GM10266 (cell line): ENCODE measurements around the gene IQCB1.
A peak's percentile ranks its signal among the peaks of the same experiment; 100 is the strongest.
"Not testable (repeated sequence)": the region's sequence is repeated elsewhere in the genome, so short reads cannot be mapped to it uniquely, and the experiment has no call there.

Experiments used
- DNase-seq: peaks from one replicate; pipeline ENCODE4 v3.0.0; 2012; ENCODE audit errors: extremely low spot score
- TF ChIP-seq, protein P1 (sequence below): IDR thresholded peaks from 2 replicates; pipeline ENCODE4 v1.5.1; 2012; ENCODE audit warnings: mild to moderate bottlenecking, low read depth; ENCODE audit not compliant: control insufficient read depth, insufficient read depth; ENCODE audit errors: missing control alignments

The IQCB1 gene

DNA sequence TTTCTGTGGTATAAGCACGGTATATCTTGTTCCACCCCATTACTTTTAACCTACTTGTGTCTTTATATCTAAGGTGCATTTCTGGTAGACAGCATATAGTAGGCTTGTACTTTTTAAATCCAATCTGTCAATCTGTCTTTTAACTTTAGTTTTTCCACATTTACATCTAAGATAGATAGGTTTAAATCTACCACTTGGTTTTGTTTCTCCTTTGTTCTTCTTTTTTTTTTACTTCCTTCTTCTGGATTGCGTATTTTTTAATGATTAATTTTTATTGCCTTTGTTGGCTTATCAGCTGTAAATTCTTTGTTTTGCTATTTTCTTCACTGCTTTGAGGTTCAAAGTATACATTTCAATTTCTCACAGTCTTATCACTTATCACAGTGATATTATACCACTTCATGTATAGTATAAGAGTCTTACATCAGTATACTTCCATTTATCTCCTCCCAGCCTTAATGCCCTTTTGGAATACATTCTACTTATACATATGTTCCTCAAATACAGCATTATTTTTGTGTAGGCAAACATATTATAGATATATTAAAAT, 31.0 kb downstream of the IQCB1 start:
- no peak for DNase-seq
- TF ChIP-seq, protein P1, sequence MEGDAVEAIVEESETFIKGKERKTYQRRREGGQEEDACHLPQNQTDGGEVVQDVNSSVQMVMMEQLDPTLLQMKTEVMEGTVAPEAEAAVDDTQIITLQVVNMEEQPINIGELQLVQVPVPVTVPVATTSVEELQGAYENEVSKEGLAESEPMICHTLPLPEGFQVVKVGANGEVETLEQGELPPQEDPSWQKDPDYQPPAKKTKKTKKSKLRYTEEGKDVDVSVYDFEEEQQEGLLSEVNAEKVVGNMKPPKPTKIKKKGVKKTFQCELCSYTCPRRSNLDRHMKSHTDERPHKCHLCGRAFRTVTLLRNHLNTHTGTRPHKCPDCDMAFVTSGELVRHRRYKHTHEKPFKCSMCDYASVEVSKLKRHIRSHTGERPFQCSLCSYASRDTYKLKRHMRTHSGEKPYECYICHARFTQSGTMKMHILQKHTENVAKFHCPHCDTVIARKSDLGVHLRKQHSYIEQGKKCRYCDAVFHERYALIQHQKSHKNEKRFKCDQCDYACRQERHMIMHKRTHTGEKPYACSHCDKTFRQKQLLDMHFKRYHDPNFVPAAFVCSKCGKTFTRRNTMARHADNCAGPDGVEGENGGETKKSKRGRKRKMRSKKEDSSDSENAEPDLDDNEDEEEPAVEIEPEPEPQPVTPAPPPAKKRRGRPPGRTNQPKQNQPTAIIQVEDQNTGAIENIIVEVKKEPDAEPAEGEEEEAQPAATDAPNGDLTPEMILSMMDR = no peak

DNA sequence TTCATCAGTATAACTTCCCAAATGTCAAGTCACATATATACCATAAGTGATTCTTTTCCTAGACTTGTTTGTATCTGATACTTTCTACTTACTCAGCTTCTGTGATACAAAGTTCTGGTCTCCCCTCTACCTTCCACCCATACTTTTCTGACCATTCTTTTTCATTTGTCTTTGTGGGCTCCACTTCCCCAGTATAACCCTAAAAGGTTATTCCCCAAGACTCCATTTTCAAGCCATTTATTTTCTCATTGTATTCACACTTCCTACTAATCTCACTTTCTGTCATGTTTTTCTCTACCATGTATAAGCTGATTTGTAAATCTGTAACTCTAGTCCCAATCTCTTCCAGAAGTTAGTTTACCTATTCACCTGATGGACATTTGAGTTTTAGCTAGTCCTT, 34.0 kb downstream of the IQCB1 start:
- no peak for DNase-seq
- TF ChIP-seq, protein P1 = no peak

DNA sequence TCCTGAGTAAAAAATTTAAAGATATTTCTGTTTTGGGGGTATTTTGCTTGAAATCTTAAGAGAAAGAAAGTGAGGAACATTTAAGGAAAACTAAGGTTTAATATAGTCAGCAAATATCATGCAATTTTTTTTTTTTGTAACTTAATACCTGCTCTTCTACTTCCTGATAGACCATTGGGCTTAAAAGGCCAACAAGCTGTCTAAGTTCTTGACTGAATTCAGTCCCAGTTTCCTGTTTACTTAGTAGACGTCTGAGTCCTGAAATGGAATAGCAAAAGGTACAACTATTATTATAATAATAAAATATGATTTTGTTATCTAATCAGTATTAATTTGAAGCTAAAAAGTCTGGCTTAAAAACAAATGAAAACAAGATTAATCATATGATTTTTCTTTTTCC, 37.9 kb downstream of the IQCB1 start:
- no peak for DNase-seq
- TF ChIP-seq, protein P1 = no peak

DNA sequence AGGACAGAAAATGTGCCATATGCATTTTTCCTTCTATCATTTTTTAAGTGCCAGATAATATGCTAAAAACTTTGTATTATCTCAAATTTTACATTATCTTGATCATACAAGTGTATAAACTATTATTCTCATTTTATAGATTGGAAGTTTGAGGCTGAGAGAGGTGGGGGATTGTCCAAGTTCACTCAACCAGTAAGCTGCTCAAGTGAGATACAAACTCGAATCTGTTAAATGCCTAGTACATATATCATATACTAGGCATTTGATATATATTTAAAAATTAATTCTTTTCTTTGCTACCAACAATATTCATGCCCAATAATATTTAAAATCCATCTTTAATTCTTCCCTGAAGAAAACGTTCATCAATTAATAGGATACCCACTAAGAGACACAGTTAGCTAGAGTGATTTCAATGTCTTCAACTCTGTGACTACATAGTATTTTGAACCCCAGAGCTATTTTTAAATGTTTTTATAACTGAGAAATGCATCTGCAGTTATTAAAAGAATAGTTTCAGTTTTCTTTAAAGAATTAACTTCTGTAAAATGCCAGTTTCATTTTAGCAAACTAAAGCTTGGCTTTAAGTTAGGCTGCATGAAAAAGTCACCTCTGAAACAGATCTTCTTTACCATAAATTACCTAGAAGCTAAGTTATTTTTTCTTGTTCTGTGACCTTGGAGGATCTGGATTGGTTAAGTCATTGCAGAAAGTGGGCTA, 40.4 kb downstream of the IQCB1 start:
- TF ChIP-seq, protein P1 = no peak
- DNase-seq = no peak

DNA sequence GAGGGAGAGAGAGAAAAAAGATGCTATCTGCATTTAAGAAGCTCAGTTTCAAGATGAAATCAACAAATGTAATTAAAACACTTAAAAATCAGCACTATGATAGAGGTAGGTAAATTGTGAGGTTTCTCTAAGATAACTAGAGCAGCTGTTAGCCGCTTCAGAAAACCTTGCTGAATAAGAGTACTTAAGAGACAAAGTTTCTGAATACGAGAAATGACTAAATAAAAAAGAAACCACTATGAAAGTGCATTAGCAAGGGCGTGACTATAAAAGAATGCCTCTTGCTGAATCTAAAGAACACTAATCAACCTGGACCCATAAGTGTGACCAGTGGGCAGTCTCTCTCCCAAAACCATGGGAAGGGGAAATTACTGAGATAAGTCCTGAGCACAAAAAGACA, 41.8 kb downstream of the IQCB1 start:
- TF ChIP-seq, protein P1 = no peak
- DNase-seq = peak; percentile 29

DNA sequence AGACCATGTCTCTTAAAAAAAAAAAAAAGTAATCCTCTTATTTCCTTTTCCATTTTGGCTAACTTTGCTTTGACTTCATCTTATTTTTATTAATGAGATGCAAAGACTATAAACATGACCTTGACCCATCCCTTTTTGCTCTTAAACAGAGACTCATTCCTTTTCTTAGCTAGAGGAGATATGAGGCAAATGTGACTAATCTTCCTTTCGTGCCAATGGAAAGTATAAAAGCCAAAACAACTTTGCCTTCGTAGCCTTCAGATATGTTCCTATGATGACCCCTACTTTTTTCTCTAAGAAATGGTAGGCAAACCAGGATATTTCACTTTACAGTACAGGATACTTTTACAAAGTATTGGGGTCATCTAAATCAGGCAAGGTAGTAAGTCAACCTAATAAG, 48.4 kb downstream of the IQCB1 start:
- DNase-seq = no peak
- TF ChIP-seq, protein P1 = no peak

DNA sequence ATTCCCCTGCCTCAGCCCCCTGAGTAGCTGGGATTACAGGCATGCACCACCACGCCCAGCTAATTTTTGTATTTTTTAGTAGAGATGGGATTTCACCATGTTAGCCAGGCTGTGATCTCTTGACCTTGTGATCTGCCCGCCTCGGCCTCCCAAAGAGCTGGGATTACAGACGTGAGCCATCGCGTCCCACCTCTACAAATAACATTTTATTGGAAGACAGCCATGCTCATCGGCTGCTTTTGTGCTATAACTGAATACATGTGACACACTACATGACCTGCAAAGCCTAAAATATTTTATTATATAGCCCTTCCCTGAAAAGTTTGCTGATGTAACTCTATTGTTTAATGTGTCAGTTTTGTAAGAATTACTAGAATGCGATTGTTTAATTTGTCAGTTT, 52.1 kb downstream of the IQCB1 start:
- DNase-seq = not testable (repeated sequence)
